WTC11 (cell line): ENCODE measurements around the gene NLRC5. TPM values are rescaled to one million over a fixed set of nuclear protein-coding genes. Genes with fewer than 3 reads are reported as not detected.

Source experiments
- ATAC-seq: fragments of 200-7000 bp; cut with Tn5 transposase; 2 replicates; pipeline ENCODE4 v1.10.0; 2021; ENCODE audit warnings: mild to moderate bottlenecking, moderate library complexity
- CTCF ChIA-PET: fragments of 300-600 bp; sonication (Branson Sonifier 250); formaldehyde crosslinking; loops from one replicate; lab custom pipeline; 2021; ENCODE audit warnings: antibody characterized with exemption; lab: Charles Lee
- POLR2A ChIA-PET: fragments of 350-600 bp; sonication (Branson Sonifier 250); formaldehyde crosslinking; loops from one replicate; lab custom pipeline; 2021; ENCODE audit warnings: antibody characterized with exemption; lab: Charles Lee
- DNase-seq: peaks from one replicate; pipeline ENCODE4 v3.0.0; 2021; ENCODE audit warnings: low spot score
- H3K27ac Mint-ChIP-seq: 2 replicates; pipeline ENCODE4 v1.8.0; 2021; ENCODE audit warnings: mixed read lengths
- H3K27me3 Mint-ChIP-seq: 2 replicates; pipeline ENCODE4 v1.8.0; 2021; ENCODE audit warnings: low read depth, mild to moderate bottlenecking, moderate library complexity, mixed read lengths
- H3K36me3 Mint-ChIP-seq: 2 replicates; pipeline ENCODE4 v1.8.0; 2021; ENCODE audit warnings: mixed read lengths
- H3K4me1 Mint-ChIP-seq: 2 replicates; pipeline ENCODE4 v1.8.0; 2022; ENCODE audit warnings: mixed read lengths
- H3K4me3 Mint-ChIP-seq: 2 replicates; pipeline ENCODE4 v1.8.0; 2021; ENCODE audit warnings: mild to moderate bottlenecking, moderate library complexity, mixed read lengths
- H3K9me3 Mint-ChIP-seq: 2 replicates; pipeline ENCODE4 v1.8.0; 2021; ENCODE audit warnings: mixed read lengths
- AR ChIP-seq: fragments of 250-450 bp; sonication (Bioruptor Pico); IDR thresholded peaks from 2 replicates; pipeline ENCODE4 v1.9.0; 2021; ENCODE audit warnings: mild to moderate bottlenecking
- ARID4B ChIP-seq: sonication (generic); formaldehyde crosslinking; IDR thresholded peaks from 2 replicates; pipeline ENCODE4 v1.8.0; 2023; ENCODE audit warnings: missing genetic modification reagents, mild to moderate bottlenecking, borderline replicate concordance
- ATF1 ChIP-seq: sonication (generic); formaldehyde crosslinking; IDR thresholded peaks from 2 replicates; pipeline ENCODE4 v1.8.1; 2023; ENCODE audit warnings: mild to moderate bottlenecking, moderate library complexity, missing genetic modification reagents
- CDX4 ChIP-seq: fragments of 250-450 bp; sonication (Bioruptor Pico); IDR thresholded peaks from 2 replicates; pipeline ENCODE4 v1.9.0; 2021; ENCODE audit warnings: moderate library complexity, mild to moderate bottlenecking, inconsistent platforms, borderline replicate concordance
- CREB1 ChIP-seq: sonication (generic); formaldehyde crosslinking; IDR thresholded peaks from 2 replicates; pipeline ENCODE4 v1.8.0; 2023; ENCODE audit warnings: mild to moderate bottlenecking, missing genetic modification reagents
- E2F5 ChIP-seq: sonication (generic); formaldehyde crosslinking; IDR thresholded peaks from 2 replicates; pipeline ENCODE4 v1.8.1; 2022; ENCODE audit warnings: mild to moderate bottlenecking, moderate library complexity, missing genetic modification reagents
- ELF4 ChIP-seq: sonication (generic); formaldehyde crosslinking; IDR thresholded peaks from 2 replicates; pipeline ENCODE4 v1.8.1; 2022; ENCODE audit warnings: low read depth, mild to moderate bottlenecking, moderate library complexity, missing genetic modification reagents
- ESRRA ChIP-seq: sonication (generic); formaldehyde crosslinking; IDR thresholded peaks from 2 replicates; pipeline ENCODE4 v1.8.1; 2022; ENCODE audit warnings: mild to moderate bottlenecking, missing genetic modification reagents, borderline replicate concordance
- FOXJ3 ChIP-seq: sonication (generic); formaldehyde crosslinking; IDR thresholded peaks from 2 replicates; pipeline ENCODE4 v1.9.0; 2021; ENCODE audit warnings: missing genetic modification reagents, mild to moderate bottlenecking, borderline replicate concordance
- GABPB1 ChIP-seq: sonication (generic); formaldehyde crosslinking; IDR thresholded peaks from 2 replicates; pipeline ENCODE4 v1.8.1; 2023; ENCODE audit warnings: mild to moderate bottlenecking, missing genetic modification reagents
- NFYB ChIP-seq: sonication (generic); formaldehyde crosslinking; conservative IDR thresholded peaks from 2 replicates; pipeline ENCODE4 v1.8.0; 2022; ENCODE audit warnings: low read depth, missing genetic modification reagents
- NR3C1 ChIP-seq: sonication (generic); formaldehyde crosslinking; conservative IDR thresholded peaks from 2 replicates; pipeline ENCODE4 v1.8.1; 2023; ENCODE audit warnings: low read depth, mild to moderate bottlenecking, missing genetic modification reagents
- OVOL2 ChIP-seq: fragments of 250-450 bp; sonication (Bioruptor Pico); IDR thresholded peaks from 2 replicates; pipeline ENCODE4 v1.9.0; 2021; ENCODE audit warnings: mild to moderate bottlenecking, borderline replicate concordance
- RELA ChIP-seq: sonication (generic); formaldehyde crosslinking; IDR thresholded peaks from 2 replicates; pipeline ENCODE4 v1.8.1; 2022; ENCODE audit warnings: missing genetic modification reagents, mild to moderate bottlenecking, borderline replicate concordance
- SMAD3 ChIP-seq: sonication (generic); formaldehyde crosslinking; IDR thresholded peaks from 2 replicates; pipeline ENCODE4 v1.8.0; 2022; ENCODE audit warnings: missing genetic modification reagents, mild to moderate bottlenecking, borderline replicate concordance
- SMAD4 ChIP-seq: sonication (generic); formaldehyde crosslinking; IDR thresholded peaks from 2 replicates; pipeline ENCODE4 v1.8.0; 2022; ENCODE audit warnings: mild to moderate bottlenecking, missing genetic modification reagents
- TP53 ChIP-seq: sonication (generic); formaldehyde crosslinking; IDR thresholded peaks from 2 replicates; pipeline ENCODE4 v1.8.1; 2023; ENCODE audit warnings: mild to moderate bottlenecking, missing genetic modification reagents
- ZMAT4 ChIP-seq: fragments of 250-450 bp; sonication (Bioruptor Pico); IDR thresholded peaks from 2 replicates; pipeline ENCODE4 v1.9.0; 2021; ENCODE audit warnings: mild to moderate bottlenecking
- ZNF232 ChIP-seq: sonication (generic); formaldehyde crosslinking; IDR thresholded peaks from 2 replicates; pipeline ENCODE4 v1.8.0; 2022; ENCODE audit warnings: mild to moderate bottlenecking, missing genetic modification reagents
- ZNF423 ChIP-seq: fragments of 250-450 bp; sonication (Bioruptor Pico); IDR thresholded peaks from 2 replicates; pipeline ENCODE4 v2.1.2; 2022; ENCODE audit warnings: mild to moderate bottlenecking, moderate library complexity
- ZNF512 ChIP-seq: sonication (generic); formaldehyde crosslinking; IDR thresholded peaks from 2 replicates; pipeline ENCODE4 v1.8.1; 2022; ENCODE audit warnings: missing genetic modification reagents, borderline replicate concordance
- ZSCAN18 ChIP-seq: fragments of 250-450 bp; sonication (Bioruptor Pico); IDR thresholded peaks from 2 replicates; pipeline ENCODE4 v2.1.2; 2022; ENCODE audit warnings: mild to moderate bottlenecking, moderate library complexity
- total RNA-seq: library from RNA; stranded (reverse); gene quantifications from 3 replicates; pipeline ENCODE4 v1.2.3, GENCODE V29; 2021

NLRC5 gene
- total RNA-seq, 1 experiment from 2014 or later, result 2.8 TPM

- H3K27me3 Mint-ChIP-seq, result no peaks in the 10 kb centered on the region
- ChIA-PET CTCF (interaction anchor here (1.7 kb wide), 1 partner anchor 33 kb away, joined by 14 read pairs; the partner anchor contains the start of gene CPNE2), POLR2A (no interaction called here)
- H3K4me3 Mint-ChIP-seq, result no peak overlapping the region
- ATAC-seq (no peak), DNase-seq (no peak)
- H3K27ac Mint-ChIP-seq, result no peak overlapping the region
- peaks cover 6% of the 10 kb centered on the region; the same call in 1 of the 2 replicates for H3K4me1 Mint-ChIP-seq
- TF ChIP-seq ESRRA (CRISPR knock-in tag) (no peak), ZNF512 (no peak), ZNF423 (no peak), ELF4 (CRISPR knock-in tag) (no peak)
- H3K36me3 Mint-ChIP-seq, result no peaks in the 10 kb centered on the region
- H3K9me3 Mint-ChIP-seq, result 0 out of 2 replicates have a peak, but pooled peaks cover 3% of the 10 kb centered on the region
Measured at GRCh38 chr16:57125969-57126368, 136.6 kb downstream of the NLRC5 start.

GRCh38 chr16:57126411-57126810 lies 137.1 kb downstream of the NLRC5 start:
- Mint-ChIP-seq H3K9me3 (0 out of 2 replicates have a peak, but pooled peaks cover 3% of the 10 kb centered on the region), H3K4me1 (peaks cover 6% of the 10 kb centered on the region; the same call in 1 of the 2 replicates), H3K27me3 (no peaks in the 10 kb centered on the region), H3K36me3 (no peaks in the 10 kb centered on the region), H3K27ac (no peak overlapping the region), H3K4me3 (no peak overlapping the region)
- ChIA-PET POLR2A (no interaction called here), CTCF (interaction anchor here (1.7 kb wide), 1 partner anchor 34 kb away, joined by 14 read pairs; the partner anchor contains the start of gene CPNE2)
- DNase-seq (no peak), ATAC-seq (no peak)
- TF ChIP-seq ZMAT4 (no peak), E2F5 (CRISPR knock-in tag) (no peak), OVOL2 (CRISPR knock-in tag) (no peak), SMAD4 (CRISPR knock-in tag) (no peak), NFYB (no peak), SMAD3 (CRISPR knock-in tag) (no peak), GABPB1 (CRISPR knock-in tag) (no peak), CDX4 (no peak), ZSCAN18 (CRISPR knock-in tag) (no peak), ATF1 (CRISPR knock-in tag) (no peak), RELA (no peak), ARID4B (CRISPR knock-in tag) (no peak), TP53 (CRISPR knock-in tag) (no peak), CREB1 (CRISPR knock-in tag) (no peak), AR (CRISPR knock-in tag) (no peak), ZNF232 (CRISPR knock-in tag) (no peak), FOXJ3 (no peak), NR3C1 (CRISPR knock-in tag) (no peak)
